ENCODE results near the gene AHSP. TPM values are rescaled to one million over a fixed set of nuclear protein-coding genes. Genes with fewer than 3 reads are reported as not detected.

Gene AHSP
- total and polyA plus RNA-seq, 2 donors (not counting 1 experiment from before 2014, with no cell fraction given): not detected

DNA sequence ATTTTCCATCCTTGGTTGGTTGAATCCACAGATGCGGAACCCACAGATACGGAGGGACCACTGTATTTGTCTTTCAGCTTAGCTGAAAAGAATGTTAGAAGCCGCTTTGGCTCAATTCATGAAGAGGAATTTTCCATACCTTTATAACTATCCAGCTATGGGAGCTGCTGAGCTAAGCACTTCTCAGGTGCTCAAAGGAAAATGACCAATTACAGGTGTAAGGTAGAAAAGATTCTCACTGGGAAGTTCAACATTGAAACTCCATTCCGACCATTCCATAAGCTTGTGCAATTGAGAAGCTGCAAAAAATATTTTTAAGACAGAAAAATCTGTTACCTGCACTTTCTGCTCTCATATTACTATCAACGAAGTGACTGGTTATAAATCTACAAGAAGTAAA, 2.7 kb downstream of the AHSP start:
- CTCF ChIA-PET: no interaction called here
- H3K36me3 ChIP-seq (replicated peaks in 1 of 2; ENCODE audit: control extremely low read depth in 1 of 2, control insufficient read depth in 1 of 2, extremely low read depth in 1 of 2, insufficient read depth in 2 of 2, low read length in 1 of 2): no peaks in the 10 kb centered on the region

DNA sequence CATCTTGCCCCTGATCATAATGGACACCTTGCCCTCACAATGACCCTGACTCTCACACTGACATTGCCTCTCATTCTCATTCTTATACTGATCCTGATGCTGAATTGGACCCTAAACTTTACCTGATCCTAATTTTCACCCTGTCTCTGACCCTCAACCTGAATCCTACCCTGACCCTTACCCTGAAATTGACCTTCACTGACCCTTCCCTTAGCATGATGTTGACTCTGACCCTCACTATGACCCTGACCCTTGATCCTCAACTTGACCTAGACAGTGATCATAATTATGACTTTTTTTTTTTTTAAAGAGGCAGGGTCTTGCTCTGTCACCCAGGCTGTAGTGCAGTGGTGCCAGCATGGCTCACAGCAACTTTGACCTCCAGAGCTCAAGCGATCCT, 3.4 kb downstream of the AHSP start:
- H3K4me3 ChIP-seq (ENCODE audit: control extremely low read depth in 1 of 5, extremely low read depth in 1 of 5, insufficient read depth in 1 of 5, low read depth in 2 of 5, low read length in 4 of 5): no peak overlapping the region
- WGBS (ENCODE audit: insufficient coverage): no CpG with 5 or more reads among the region's 1 CpG
- ATAC-seq (ENCODE audit: low read depth): no peak
- peaks cover 38% of the 10 kb centered on the region for H3K27me3 Mint-ChIP-seq
- peaks cover 0 to 41% (median 9%) of the 10 kb centered on the region in 4 experiments for H3K27me3 ChIP-seq (replicated peaks in 1 of 4; ENCODE audit: control extremely low read depth in 1 of 4, control insufficient read depth in 3 of 4, insufficient read depth in 4 of 4, low read length in 3 of 4)
- H3K79me2 ChIP-seq (ENCODE audit: control insufficient read depth, insufficient read depth, low read length): no peaks in the 10 kb centered on the region
- no peaks in the 10 kb centered on the region for H3K9me3 ChIP-seq (ENCODE audit: control extremely low read depth in 1 of 3, control insufficient read depth in 2 of 3, insufficient read depth in 1 of 3, low read length in 2 of 3)
- no peak for DNase-seq
- no peaks in the 10 kb centered on the region for H3K36me3 ChIP-seq (replicated peaks in 1 of 2; ENCODE audit: control extremely low read depth in 1 of 2, control insufficient read depth in 1 of 2, extremely low read depth in 1 of 2, insufficient read depth in 2 of 2, low read length in 1 of 2)
- intact Hi-C loops (cut with micrococcal nuclease): no loop called here
- H3K4me1 ChIP-seq (ENCODE audit: control insufficient read depth in 2 of 2, insufficient read depth in 2 of 2, low read length in 2 of 2): peaks cover 16 to 26% of the 10 kb centered on the region in 2 donors
- POLR2A ChIA-PET: no interaction called here
- H3K27ac ChIP-seq (ENCODE audit: low read length in 2 of 2): no peak overlapping the region
- H3K27ac Mint-ChIP-seq: no peak overlapping the region
- H3K9ac ChIP-seq (ENCODE audit: low read length): no peak overlapping the region
- no peak overlapping the region for H3K4me2 ChIP-seq (replicated peaks; ENCODE audit: low read depth, low read length, poor library complexity, severe bottlenecking)
- TF ChIP-seq EZH2 (IDR thresholded peaks at IDR 0.05; ENCODE audit: borderline replicate concordance, insufficient read depth, low read depth, low read length, poor library complexity, severe bottlenecking): no peak
- no peak for TF ChIP-seq CTCF (IDR thresholded peaks at IDR 0.05)
- no peaks in the 10 kb centered on the region for H3K9me3 Mint-ChIP-seq (ENCODE audit: insufficient read depth)
- no peak overlapping the region for H2AFZ ChIP-seq (ENCODE audit: insufficient read depth, low read depth, low read length, poor library complexity, severe bottlenecking)
- CTCF ChIA-PET: no interaction called here
- H4K20me1 ChIP-seq (ENCODE audit: control insufficient read depth, insufficient read depth, low read length, poor library complexity, severe bottlenecking): no peaks in the 10 kb centered on the region
- H3K4me1 Mint-ChIP-seq: peaks cover 20% of the 10 kb centered on the region
- H3K4me3 Mint-ChIP-seq: no peak overlapping the region

More for the DNA sequence above, 2.7 kb downstream of the AHSP start:
- H3K9me3 Mint-ChIP-seq (ENCODE audit: insufficient read depth): no peaks in the 10 kb centered on the region
- peaks cover 33% of the 10 kb centered on the region for H3K27me3 Mint-ChIP-seq
- Histone ChIP-seq H3K4me1 (ENCODE audit: control insufficient read depth in 2 of 2, insufficient read depth in 2 of 2, low read length in 2 of 2) (peaks cover 16 to 26% of the 10 kb centered on the region in 2 donors), H3K4me3 (ENCODE audit: control extremely low read depth in 1 of 5, extremely low read depth in 1 of 5, insufficient read depth in 1 of 5, low read depth in 2 of 5, low read length in 4 of 5) (no peak overlapping the region), H3K4me2 (replicated peaks; ENCODE audit: low read depth, low read length, poor library complexity, severe bottlenecking) (no peak overlapping the region), H3K9ac (ENCODE audit: low read length) (no peak overlapping the region), H3K79me2 (ENCODE audit: control insufficient read depth, insufficient read depth, low read length) (no peaks in the 10 kb centered on the region), H3K9me3 (ENCODE audit: control extremely low read depth in 1 of 3, control insufficient read depth in 2 of 3, insufficient read depth in 1 of 3, low read length in 2 of 3) (no peaks in the 10 kb centered on the region), H4K20me1 (ENCODE audit: control insufficient read depth, insufficient read depth, low read length, poor library complexity, severe bottlenecking) (no peaks in the 10 kb centered on the region), H3K27me3 (replicated peaks in 1 of 4; ENCODE audit: control extremely low read depth in 1 of 4, control insufficient read depth in 3 of 4, insufficient read depth in 4 of 4, low read length in 3 of 4) (peaks cover 0 to 41% (median 6%) of the 10 kb centered on the region in 4 experiments), H2AFZ (ENCODE audit: insufficient read depth, low read depth, low read length, poor library complexity, severe bottlenecking) (no peak overlapping the region), H3K27ac (ENCODE audit: low read length in 2 of 2) (no peak overlapping the region)
- H3K4me1 Mint-ChIP-seq: peaks cover 20% of the 10 kb centered on the region
- POLR2A ChIA-PET: no interaction called here
- WGBS (ENCODE audit: insufficient coverage): no CpG with 5 or more reads among the region's 5 CpGs
- ATAC-seq (ENCODE audit: low read depth): no peak
- no peak for DNase-seq
- intact Hi-C loops (cut with micrococcal nuclease): no loop called here
- no peak for TF ChIP-seq EZH2 (IDR thresholded peaks at IDR 0.05; ENCODE audit: borderline replicate concordance, insufficient read depth, low read depth, low read length, poor library complexity, severe bottlenecking)
- no peak for TF ChIP-seq CTCF (IDR thresholded peaks at IDR 0.05)
- peak overlapping the region; percentile 74 for H3K4me3 Mint-ChIP-seq
- no peak overlapping the region for H3K27ac Mint-ChIP-seq

Data from B cell (primary cell).